ENCODE data around the gene ARID5B.

DNA sequence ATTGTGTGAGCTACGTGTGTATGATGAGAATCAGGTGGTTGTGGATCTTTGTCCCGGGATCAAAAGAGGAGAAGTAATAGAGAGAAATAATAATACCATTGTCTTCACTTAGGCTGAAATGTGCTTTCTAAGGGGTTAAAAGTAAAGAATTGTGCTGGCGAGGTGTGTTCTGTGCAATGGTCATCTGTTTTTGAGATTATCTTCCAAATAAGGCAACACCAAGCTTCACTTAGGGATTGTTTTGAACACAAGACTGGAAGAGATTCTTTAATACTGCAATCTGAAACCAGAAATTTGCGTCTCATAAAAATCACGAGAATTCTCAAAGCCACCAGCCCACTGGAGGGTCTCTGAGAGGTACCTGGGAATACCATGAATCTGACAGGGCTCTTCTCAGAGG, 84.2 kb downstream of the ARID5B start:
- TF ChIP-seq POLR2A (IDR thresholded peaks at IDR 0.05), result no peak
- TF ChIP-seq CTCF (IDR thresholded peaks at IDR 0.05), result no peak
